ENCODE measurements around the gene VENTX.
A peak's percentile ranks its signal among the peaks of the same experiment; 100 is the strongest.

The VENTX gene

GRCh38 chr10:133275684-133276092 is 38.0 kb downstream of the VENTX start:
- no peak for DNase-seq

DNA sequence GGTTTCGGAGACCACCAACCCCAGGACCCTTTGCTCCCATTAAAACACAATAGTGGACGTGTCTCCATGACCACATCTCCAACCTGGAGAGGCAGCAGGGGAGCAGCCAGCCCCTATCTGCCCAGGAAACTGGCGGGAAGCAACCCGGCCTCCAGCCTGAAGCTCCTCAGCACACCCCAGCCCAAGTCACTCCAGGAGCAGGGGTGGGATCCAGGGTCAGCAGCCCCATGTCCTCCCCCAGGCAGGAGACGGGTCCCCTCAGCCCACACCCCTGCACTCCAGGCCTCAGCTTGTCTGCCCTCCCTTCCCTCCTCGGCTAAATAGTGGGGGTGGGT is 38.4 kb downstream of the VENTX start:
- no peak for DNase-seq

- no peak for DNase-seq
Measured at GRCh38 chr10:133276435-133277201, 39.0 kb downstream of the VENTX start, which contains the start of gene ADAM8. Gene ADAM8, minus strand, starts transcription at chr10:133276868. Its CDS starts 51 bp downstream, at chr10:133276817.

DNA sequence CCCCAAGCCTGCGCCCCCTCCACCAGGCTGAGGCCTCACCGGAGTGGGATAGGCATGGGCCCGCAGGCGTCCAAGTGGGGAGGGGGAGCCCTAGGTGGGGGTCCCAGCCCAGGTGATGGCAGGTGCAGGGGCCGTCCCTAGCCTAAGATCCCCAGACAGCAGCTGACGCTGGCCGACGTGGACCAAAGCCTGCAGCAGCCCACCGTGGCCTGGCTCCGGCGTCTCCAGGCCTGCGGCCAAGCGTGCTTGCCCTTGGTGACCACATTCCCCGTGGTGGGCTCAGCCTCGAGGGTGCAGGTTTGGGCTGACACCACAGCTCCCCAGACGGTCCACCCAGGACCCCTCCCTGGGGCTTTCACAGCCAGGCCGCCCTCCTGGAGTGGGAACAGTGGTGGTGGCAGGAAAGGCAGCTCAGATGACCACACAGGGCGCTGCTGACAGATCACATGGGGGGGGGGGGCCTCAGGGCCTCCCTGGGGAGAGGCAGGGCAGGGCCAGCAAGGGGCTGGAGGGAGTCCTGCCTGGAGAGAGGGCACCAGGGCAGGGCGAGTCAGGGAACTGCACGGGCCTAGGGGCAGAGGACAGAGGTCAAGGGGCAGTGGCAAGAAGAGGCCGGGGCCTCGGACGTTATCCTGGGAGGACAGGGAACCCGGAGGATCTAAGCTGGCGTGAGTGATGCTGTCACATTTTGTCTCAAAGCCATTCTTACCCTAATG is 39.8 kb downstream of the VENTX start:
- DNase-seq = no peak

DNA sequence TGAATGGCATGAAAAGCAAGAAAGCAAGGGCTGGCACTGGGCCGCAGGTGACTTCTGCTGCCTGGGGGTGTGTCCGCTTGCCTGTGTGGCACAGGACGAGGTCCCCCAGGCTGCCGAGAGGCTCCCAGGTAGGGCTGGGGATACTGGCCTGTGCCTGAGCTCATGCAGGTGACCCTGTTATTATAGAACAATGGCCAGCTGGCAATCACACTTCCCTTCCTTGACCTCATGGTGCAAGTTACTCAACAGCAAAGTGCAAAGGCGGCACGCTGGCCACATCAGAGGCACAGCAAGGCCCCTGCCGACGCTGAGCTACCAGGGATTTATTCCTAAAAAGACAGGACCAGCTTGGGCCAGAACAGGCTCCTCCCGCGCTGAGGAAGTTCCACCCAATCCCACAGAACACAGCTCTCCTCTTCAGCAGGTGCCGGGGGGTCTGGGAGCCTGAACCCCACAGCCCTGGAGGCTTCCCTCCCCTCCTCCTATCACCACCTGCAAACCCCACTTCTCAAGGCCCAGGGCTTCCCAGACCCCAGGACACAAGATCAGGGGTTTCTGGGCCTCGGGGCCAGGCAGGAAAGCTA is 40.4 kb downstream of the VENTX start:
- no peak for DNase-seq

DNA sequence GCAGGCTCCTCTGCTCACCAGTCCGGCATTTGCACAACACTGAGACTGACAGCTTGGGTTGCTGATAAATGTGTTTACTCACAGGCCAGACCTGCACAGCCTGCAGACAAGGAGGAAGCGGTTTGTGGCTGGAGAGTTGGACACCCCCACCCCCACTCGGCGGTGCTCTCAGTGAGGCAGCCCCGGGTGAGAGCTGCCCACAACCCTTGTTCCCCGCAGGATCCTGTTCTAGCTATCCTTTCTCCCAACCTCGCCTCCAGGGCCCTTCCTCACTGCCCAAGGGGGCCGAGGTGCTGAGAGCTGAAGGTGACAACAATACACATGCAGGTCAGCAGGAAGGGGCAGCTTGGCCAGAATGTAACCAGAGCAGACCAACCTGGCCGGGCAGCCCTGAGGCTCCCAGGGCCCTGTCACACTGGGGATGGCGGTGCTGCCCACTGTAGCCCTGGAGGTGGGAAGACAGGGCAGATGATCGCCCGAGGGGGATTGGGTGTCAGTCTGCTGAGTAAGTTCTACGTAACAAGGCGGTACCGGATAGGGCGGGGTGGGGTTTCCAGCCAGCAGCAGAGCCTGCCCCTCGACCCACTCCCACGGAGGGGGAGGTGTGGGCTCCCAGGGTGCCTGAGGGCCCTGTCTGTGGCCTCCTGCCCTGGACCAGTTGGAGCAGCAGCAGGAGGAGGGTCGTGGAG is 41.1 kb downstream of the VENTX start:
- DNase-seq = peak; percentile 31

DNA sequence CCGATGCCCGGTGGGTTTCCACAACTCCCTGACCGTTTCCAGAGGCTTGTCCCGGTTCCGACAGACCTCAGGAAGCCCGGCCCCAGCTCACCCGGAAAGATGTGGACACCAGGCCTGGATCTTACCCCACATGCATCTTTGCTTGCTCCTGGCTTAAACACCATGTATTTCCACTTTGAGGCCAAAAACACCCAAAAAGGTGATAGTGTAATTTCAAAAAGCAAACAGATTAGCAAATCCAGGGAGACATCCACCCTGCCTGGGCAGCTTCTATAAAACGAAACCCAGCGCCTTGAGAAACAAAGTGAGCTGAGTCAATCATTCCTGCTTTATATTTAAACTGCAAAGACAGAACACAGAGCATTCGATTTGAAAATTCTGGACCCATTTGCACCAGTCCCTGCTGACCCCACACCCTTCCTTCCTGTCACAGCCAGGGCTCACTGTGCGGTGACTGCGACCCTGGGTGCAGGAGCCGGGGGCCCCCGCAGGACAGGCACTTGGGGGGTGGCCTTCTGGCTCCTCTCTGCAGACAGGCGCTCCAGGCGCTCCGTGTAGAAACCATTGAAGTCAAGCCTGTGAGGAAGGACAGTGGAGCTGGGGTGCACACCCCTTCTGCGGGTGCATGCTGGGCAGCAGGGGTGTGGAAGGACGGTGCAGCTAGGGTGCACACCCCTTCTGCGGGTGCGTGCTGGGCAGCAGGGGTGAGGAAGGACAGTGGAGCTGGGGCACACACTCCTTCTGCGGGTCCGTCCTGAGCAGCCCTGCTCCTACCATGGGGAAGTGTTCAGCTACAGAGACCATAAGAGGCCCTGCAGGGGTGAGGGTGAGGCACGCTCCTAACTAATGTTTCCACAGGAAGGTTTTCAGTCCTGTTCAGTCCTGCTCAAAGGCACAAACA is 41.9 kb downstream of the VENTX start:
- DNase-seq = no peak

DNA sequence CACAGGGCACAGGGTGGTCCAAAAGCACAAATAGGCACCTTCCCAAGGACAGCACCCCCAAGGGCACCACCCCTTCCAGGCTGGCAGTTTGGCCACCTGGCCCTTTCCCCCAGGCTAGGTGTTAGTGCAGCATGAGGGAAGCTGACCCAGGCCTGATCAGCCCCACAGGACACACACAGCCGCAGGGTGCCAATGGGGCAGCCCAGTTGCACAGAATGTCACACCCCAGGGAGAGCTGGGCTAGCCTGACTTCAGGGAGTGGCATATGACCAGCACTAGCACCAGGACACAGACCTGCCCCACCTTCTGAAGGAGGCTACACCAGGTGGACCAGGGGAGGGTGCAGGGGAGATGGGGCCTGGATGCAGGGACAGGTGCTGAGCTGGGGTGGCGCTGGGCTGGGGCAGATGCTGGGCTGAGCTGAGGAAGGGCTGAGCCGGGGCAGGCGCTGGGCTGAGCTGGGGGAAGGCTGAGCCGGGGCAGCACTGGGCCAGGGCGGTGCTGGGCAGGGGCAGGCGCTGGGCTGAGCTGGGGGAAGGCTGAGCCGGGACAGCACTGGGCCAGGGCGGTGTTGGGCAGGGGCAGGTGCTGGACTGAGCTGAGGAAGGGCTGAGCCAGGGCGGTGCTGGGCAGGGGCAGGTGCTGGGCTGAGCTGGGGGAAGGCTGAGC is 42.9 kb downstream of the VENTX start:
- DNase-seq = no peak

DNA sequence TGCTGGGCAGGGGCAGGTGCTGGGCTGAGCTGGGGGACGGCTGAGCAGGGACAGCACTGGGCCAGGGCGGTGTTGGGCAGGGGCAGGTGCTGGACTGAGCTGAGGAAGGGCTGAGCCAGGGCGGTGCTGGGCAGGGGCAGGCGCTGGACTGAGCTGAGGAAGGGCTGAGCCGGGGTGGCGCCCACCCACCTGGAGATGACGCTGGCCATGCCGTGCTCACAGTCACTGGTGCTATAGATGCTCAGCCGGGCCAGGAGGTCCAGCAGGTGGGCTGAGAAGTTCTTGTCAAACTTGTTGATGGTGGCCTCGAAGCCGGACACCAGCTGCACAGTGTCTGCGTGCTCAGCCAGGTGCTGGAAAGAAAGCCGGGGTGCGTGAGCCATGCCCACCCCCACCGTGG is 43.4 kb downstream of the VENTX start:
- DNase-seq = no peak

- no peak for DNase-seq
Measured at GRCh38 chr10:133281628-133282372, 44.1 kb downstream of the VENTX start.

- DNase-seq = no peak
Measured at GRCh38 chr10:133282846-133283390, 45.3 kb downstream of the VENTX start.

DNA sequence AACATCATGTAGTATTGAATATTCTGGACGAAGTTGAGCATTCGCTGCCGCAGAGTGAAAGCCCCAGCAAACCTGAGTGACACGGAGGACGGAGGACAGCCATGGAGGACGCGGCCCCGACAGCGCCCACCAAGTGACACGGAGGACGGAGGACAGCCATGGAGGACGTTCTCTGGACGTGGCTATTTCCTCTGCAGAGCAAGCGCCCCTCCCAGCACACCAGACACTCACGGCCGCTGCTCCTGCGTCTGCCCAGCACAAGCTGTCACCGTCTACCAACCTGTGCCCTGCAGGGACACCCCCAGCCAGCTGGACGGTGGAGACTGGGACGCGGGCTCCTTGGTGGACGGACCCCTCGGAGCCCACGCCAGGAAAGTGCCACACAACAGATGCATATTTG is 46.3 kb downstream of the VENTX start:
- no peak for DNase-seq

GRCh38 chr10:133285217-133285616 is 47.6 kb downstream of the VENTX start:
- DNase-seq = no peak

- DNase-seq = no peak
Measured at GRCh38 chr10:133286366-133286765, 48.7 kb downstream of the VENTX start.

- DNase-seq = no peak
Measured at GRCh38 chr10:133287832-133288500, 50.3 kb downstream of the VENTX start.

DNA sequence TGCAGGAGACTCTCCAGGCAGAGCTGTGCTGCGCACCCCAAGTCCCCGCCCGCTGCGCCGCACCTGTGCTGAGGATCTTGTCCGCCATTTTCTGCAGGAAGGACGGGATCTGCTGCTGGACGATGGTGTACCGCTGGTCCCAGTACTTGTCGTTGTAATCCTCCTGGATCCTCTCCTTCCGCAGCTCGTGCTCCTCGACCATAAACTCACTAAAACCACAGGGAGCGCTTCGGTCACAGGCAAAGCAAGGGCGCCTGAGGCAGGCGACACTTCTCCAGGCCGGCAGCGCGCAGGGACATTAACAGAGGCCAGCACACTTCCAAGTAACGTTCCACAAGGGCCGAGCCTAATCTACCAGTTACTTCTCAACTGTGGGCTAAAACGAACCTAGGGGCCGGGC is 52.1 kb downstream of the VENTX start:
- no peak for DNase-seq
